Measurements from ENCODE around the gene ELF5. TPM values are rescaled to one million over a fixed set of nuclear protein-coding genes. Genes with fewer than 3 reads are reported as not detected.

ELF5 gene
- total RNA-seq, 1 experiment from 2014 or later, result 0.11 TPM

DNA sequence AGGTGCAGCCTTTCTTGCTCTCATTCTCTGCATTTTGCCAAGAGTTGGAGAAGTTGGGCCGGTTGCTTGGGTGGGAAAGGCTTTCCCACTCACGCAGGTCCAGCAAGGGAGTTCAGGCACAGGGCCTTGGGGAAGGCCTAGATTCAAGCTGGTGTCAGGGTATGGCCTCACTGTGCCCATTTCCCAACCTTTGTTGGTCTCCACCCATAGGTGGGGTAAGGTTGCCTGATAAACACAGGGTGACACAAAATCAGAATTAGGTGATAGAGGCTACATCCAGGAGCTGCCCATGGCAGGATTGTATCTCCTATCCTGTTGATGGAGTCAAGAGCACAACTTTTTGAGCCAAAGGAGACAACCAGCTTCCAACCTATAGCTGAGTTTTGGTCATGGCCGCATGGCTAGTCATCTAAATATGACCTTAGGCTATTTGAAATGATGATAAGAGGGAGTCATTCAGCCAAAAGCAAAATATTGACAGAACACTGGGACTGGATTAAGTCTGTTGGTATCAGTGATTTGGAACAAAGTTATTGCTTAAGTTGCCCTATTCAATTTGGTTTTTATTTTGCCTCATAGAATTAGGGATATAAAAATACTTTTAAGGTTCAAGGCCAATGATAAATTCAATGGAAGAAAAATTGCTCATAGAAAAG is 54.0 kb downstream of the ELF5 start:
- ATAC-seq, result no peak
- no TSS peak for BruUV-seq (replicated peaks)
- H3K36me3 ChIP-seq (ENCODE audit: low read depth, low read length), result peaks cover 47% of the 10 kb centered on the region
- no peak overlapping the region for H3K4me3 ChIP-seq (ENCODE audit: low read length)
- no peaks in the 10 kb centered on the region for H3K79me2 ChIP-seq (ENCODE audit: low read length)
- TF ChIP-seq EZH2 (IDR thresholded peaks at IDR 0.05; ENCODE audit: low read length, unreplicated experiment), result no peak
- no peak for TF ChIP-seq EZH2phosphoT487 (IDR thresholded peaks at IDR 0.05; ENCODE audit: borderline replicate concordance, low read length)
- TF ChIP-seq, protein P1, sequence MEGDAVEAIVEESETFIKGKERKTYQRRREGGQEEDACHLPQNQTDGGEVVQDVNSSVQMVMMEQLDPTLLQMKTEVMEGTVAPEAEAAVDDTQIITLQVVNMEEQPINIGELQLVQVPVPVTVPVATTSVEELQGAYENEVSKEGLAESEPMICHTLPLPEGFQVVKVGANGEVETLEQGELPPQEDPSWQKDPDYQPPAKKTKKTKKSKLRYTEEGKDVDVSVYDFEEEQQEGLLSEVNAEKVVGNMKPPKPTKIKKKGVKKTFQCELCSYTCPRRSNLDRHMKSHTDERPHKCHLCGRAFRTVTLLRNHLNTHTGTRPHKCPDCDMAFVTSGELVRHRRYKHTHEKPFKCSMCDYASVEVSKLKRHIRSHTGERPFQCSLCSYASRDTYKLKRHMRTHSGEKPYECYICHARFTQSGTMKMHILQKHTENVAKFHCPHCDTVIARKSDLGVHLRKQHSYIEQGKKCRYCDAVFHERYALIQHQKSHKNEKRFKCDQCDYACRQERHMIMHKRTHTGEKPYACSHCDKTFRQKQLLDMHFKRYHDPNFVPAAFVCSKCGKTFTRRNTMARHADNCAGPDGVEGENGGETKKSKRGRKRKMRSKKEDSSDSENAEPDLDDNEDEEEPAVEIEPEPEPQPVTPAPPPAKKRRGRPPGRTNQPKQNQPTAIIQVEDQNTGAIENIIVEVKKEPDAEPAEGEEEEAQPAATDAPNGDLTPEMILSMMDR (conservative IDR thresholded peaks at IDR 0.05; ENCODE audit: low read depth, low read length), result no peak
- POLR2A ChIA-PET (ENCODE audit: unreplicated experiment), result no interaction called here
- H2AFZ ChIP-seq (ENCODE audit: low read length), result no peak overlapping the region
- no peak overlapping the region for H3K27ac ChIP-seq (ENCODE audit: low read length)
- CTCF ChIA-PET, result no interaction called here
- H3F3A ChIP-seq (ENCODE audit: low read length, unreplicated experiment), result no peaks in the 10 kb centered on the region
- H3K27me3 ChIP-seq (ENCODE audit: low read length), result no peaks in the 10 kb centered on the region
- no peaks in the 10 kb centered on the region for H3K4me1 ChIP-seq (ENCODE audit: insufficient read depth, low read length)
- intact Hi-C loops (cut with micrococcal nuclease), result no loop called here
- no peaks in the 10 kb centered on the region for H3K9me2 ChIP-seq (replicated peaks; ENCODE audit: low read length)
- no peak for DNase-seq
- no peak overlapping the region for H3K4me2 ChIP-seq (ENCODE audit: low read length)
- H3K9ac ChIP-seq (ENCODE audit: low read length), result no peak overlapping the region
- no peaks in the 10 kb centered on the region for H4K20me1 ChIP-seq (ENCODE audit: low read length)
- no peaks in the 10 kb centered on the region for H3K9me3 ChIP-seq (ENCODE audit: low read length)

- POLR2A ChIA-PET (ENCODE audit: unreplicated experiment), result no interaction called here
These were observed 55.1 kb downstream of the ELF5 start for GRCh38 chr11:34458525-34458924.

DNA sequence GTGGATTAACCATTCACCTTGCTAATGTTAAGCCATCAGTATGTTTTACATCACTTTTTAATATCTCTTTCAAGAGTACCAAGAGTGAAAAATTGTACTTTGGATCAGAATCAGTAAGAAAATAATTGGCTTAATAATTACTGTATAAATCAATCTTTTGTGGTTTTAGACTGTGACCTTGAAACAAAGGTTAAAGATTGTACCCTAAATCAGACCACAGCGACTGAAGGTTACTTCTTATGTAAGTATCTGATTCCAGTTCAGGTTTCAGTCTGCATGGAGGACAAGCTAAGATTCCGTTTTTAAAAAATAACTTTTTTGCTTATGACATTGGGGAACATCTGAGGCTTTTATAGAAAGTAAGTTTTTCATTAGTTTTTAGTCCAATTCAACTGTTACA is 56.0 kb downstream of the ELF5 start:
- intact Hi-C loops (cut with micrococcal nuclease), result no loop called here
- no peaks in the 10 kb centered on the region for H3F3A ChIP-seq (ENCODE audit: low read length, unreplicated experiment)
- H3K4me3 ChIP-seq (ENCODE audit: low read length), result no peak overlapping the region
- no peak overlapping the region for H3K27ac ChIP-seq (ENCODE audit: low read length)
- no peaks in the 10 kb centered on the region for H3K9me3 ChIP-seq (ENCODE audit: low read length)
- no peaks in the 10 kb centered on the region for H3K9me2 ChIP-seq (replicated peaks; ENCODE audit: low read length)
- no peaks in the 10 kb centered on the region for H4K20me1 ChIP-seq (ENCODE audit: low read length)
- H3K79me2 ChIP-seq (ENCODE audit: low read length), result no peaks in the 10 kb centered on the region
- H2AFZ ChIP-seq (ENCODE audit: low read length), result no peak overlapping the region
- DNase-seq (no peak), ATAC-seq (no peak)
- no peaks in the 10 kb centered on the region for H3K27me3 ChIP-seq (ENCODE audit: low read length)
- H3K4me1 ChIP-seq (ENCODE audit: insufficient read depth, low read length), result no peaks in the 10 kb centered on the region
- no peak overlapping the region for H3K9ac ChIP-seq (ENCODE audit: low read length)
- BruUV-seq (replicated peaks), result no TSS peak
- peaks cover 61% of the 10 kb centered on the region for H3K36me3 ChIP-seq (ENCODE audit: low read depth, low read length)
- TF ChIP-seq EZH2 (IDR thresholded peaks at IDR 0.05; ENCODE audit: low read length, unreplicated experiment), result no peak
- no peak for TF ChIP-seq EZH2phosphoT487 (IDR thresholded peaks at IDR 0.05; ENCODE audit: borderline replicate concordance, low read length)
- TF ChIP-seq, protein P1 (conservative IDR thresholded peaks at IDR 0.05; ENCODE audit: low read depth, low read length), result no peak
- ChIA-PET POLR2A (ENCODE audit: unreplicated experiment) (no interaction called here), CTCF (no interaction called here)
- no peak overlapping the region for H3K4me2 ChIP-seq (ENCODE audit: low read length)

More at GRCh38 chr11:34458525-34458924, 55.1 kb downstream of the ELF5 start:
- Histone ChIP-seq H3K4me3 (ENCODE audit: low read length) (no peak overlapping the region), H3K79me2 (ENCODE audit: low read length) (no peaks in the 10 kb centered on the region), H3K27me3 (ENCODE audit: low read length) (no peaks in the 10 kb centered on the region), H3K4me2 (ENCODE audit: low read length) (no peak overlapping the region), H3K36me3 (ENCODE audit: low read depth, low read length) (peaks cover 56% of the 10 kb centered on the region), H3K9ac (ENCODE audit: low read length) (no peak overlapping the region), H3K9me2 (replicated peaks; ENCODE audit: low read length) (no peaks in the 10 kb centered on the region), H3K9me3 (ENCODE audit: low read length) (no peaks in the 10 kb centered on the region), H3F3A (ENCODE audit: low read length, unreplicated experiment) (no peaks in the 10 kb centered on the region), H2AFZ (ENCODE audit: low read length) (no peak overlapping the region), H3K27ac (ENCODE audit: low read length) (no peak overlapping the region), H3K4me1 (ENCODE audit: insufficient read depth, low read length) (no peaks in the 10 kb centered on the region), H4K20me1 (ENCODE audit: low read length) (no peaks in the 10 kb centered on the region)
- no peak for TF ChIP-seq EZH2phosphoT487 (IDR thresholded peaks at IDR 0.05; ENCODE audit: borderline replicate concordance, low read length)
- TF ChIP-seq, protein P1 (conservative IDR thresholded peaks at IDR 0.05; ENCODE audit: low read depth, low read length), result no peak
- no peak for TF ChIP-seq EZH2 (IDR thresholded peaks at IDR 0.05; ENCODE audit: low read length, unreplicated experiment)
- ATAC-seq, result no peak
- no TSS peak for BruUV-seq (replicated peaks)
- intact Hi-C loops (cut with micrococcal nuclease), result no loop called here
- CTCF ChIA-PET, result no interaction called here
- no peak for DNase-seq
